ENCODE measurements around the gene ERAL1.

The ERAL1 gene

GRCh38 chr17:28904800-28905199 lies 50.0 kb downstream of the ERAL1 start:
- DNase-seq (ENCODE audit: extremely low read depth, low read depth): no peak

GRCh38 chr17:28906276-28906675 lies 51.5 kb downstream of the ERAL1 start:
- TF ChIP-seq CTCF (IDR thresholded peaks at IDR 0.05; ENCODE audit: low read depth, low read length): no peak
- DNase-seq (ENCODE audit: extremely low read depth, low read depth): no peak

More at GRCh38 chr17:28904800-28905199, 50.0 kb downstream of the ERAL1 start:
- no peak for TF ChIP-seq CTCF (IDR thresholded peaks at IDR 0.05; ENCODE audit: low read depth, low read length)

GRCh38 chr17:28906706-28907438 lies 52.1 kb downstream of the ERAL1 start:
- TF ChIP-seq CTCF (IDR thresholded peaks at IDR 0.05; ENCODE audit: low read depth, low read length): no peak
- no peak for DNase-seq (ENCODE audit: extremely low read depth, low read depth)

- no peak for TF ChIP-seq CTCF (IDR thresholded peaks at IDR 0.05; ENCODE audit: low read depth, low read length)
- DNase-seq (ENCODE audit: extremely low read depth, low read depth): no peak
These were observed 53.1 kb downstream of the ERAL1 start for GRCh38 chr17:28907709-28908475.

- peak; percentile 43 for DNase-seq (ENCODE audit: extremely low read depth, low read depth)
- no peak for TF ChIP-seq CTCF (IDR thresholded peaks at IDR 0.05; ENCODE audit: low read depth, low read length)
These were observed 53.9 kb downstream of the ERAL1 start for GRCh38 chr17:28908640-28909167.

GRCh38 chr17:28910534-28910933 lies 55.7 kb downstream of the ERAL1 start:
- no peak for DNase-seq (ENCODE audit: extremely low read depth, low read depth)
- TF ChIP-seq CTCF (IDR thresholded peaks at IDR 0.05; ENCODE audit: low read depth, low read length): no peak
